Muscle layer of colon (tissue), 2 donors: Measurements from ENCODE around the gene MGAT4A.
"Not testable (repeated sequence)": the region's sequence is repeated elsewhere in the genome, so short reads cannot be mapped to it uniquely, and the experiment has no call there.

ENCODE experiments used
- H3K27ac ChIP-seq: one replicate; pipeline ENCODE4 v1.7.0; 2013; ENCODE audit warnings: low read depth, mild to moderate bottlenecking, low read length, moderate library complexity
- H3K27me3 ChIP-seq, 2 donors: one replicate each; pipeline ENCODE4 v1.7.0; 2013; ENCODE audit warnings: low read length in 2 of 2, mild to moderate bottlenecking in 2 of 2; ENCODE audit not compliant: insufficient read depth in 2 of 2, control insufficient read depth in 1 of 2
- H3K36me3 ChIP-seq: one replicate; pipeline ENCODE4 v1.7.0; 2013; ENCODE audit warnings: mild to moderate bottlenecking, low read length; ENCODE audit not compliant: insufficient read depth
- H3K4me1 ChIP-seq: one replicate; pipeline ENCODE4 v1.7.0; 2013; ENCODE audit warnings: mild to moderate bottlenecking, low read length; ENCODE audit not compliant: insufficient read depth
- H3K4me3 ChIP-seq, 2 donors: one replicate each; pipeline ENCODE4 v1.7.0; 2013; ENCODE audit warnings: low read length in 2 of 2, low read depth in 1 of 2, mild to moderate bottlenecking in 1 of 2, moderate library complexity in 1 of 2
- H3K9ac ChIP-seq: one replicate; pipeline ENCODE4 v1.7.0; 2013; ENCODE audit warnings: low read length
- H3K9me3 ChIP-seq: one replicate; pipeline ENCODE4 v1.7.0; 2013; ENCODE audit warnings: mild to moderate bottlenecking, low read length
- donor health status: abdominal sarcoma.
- donor health status: Adenocarcinoma of cecum.

The MGAT4A gene

GRCh38 chr2:98669675-98670074, 61.3 kb downstream of the MGAT4A start:
- Histone ChIP-seq H3K27me3 (no peaks in the 10 kb centered on the region), H3K9me3 (no peaks in the 10 kb centered on the region), H3K36me3 (no peaks in the 10 kb centered on the region), H3K27ac (no peak overlapping the region), H3K4me1 (no peaks in the 10 kb centered on the region), H3K9ac (no peak overlapping the region), H3K4me3 (no peak overlapping the region)

DNA sequence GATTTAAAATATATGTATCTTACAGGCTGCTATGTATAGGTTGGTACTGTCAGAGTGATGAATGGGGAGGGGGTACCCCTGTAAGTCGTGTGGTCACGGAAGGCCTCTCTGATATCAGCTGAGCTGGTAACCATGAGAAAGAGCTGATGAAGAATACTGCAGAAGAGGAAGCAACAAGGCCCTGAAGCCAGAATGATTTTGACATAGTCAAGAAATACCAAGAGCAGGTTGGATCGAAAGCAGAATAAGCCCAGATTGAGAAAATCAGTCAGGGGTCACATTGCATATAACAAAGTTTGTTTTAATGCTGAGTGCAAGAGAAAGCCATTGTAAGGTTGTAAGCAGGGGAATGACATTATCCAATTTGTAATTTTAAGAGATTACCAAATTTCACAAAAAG, 65.3 kb downstream of the MGAT4A start:
- Histone ChIP-seq H3K36me3 (peaks cover 4% of the 10 kb centered on the region), H3K27ac (no peak overlapping the region), H3K27me3 (no peaks in the 10 kb centered on the region), H3K4me1 (no peaks in the 10 kb centered on the region), H3K4me3 (no peak overlapping the region), H3K9ac (no peak overlapping the region), H3K9me3 (no peaks in the 10 kb centered on the region)

GRCh38 chr2:98664323-98664722, 66.6 kb downstream of the MGAT4A start:
- peaks cover 8% of the 10 kb centered on the region for H3K36me3 ChIP-seq
- H3K9me3 ChIP-seq, result no peaks in the 10 kb centered on the region
- no peak overlapping the region for H3K4me3 ChIP-seq
- no peaks in the 10 kb centered on the region for H3K27me3 ChIP-seq
- no peaks in the 10 kb centered on the region for H3K4me1 ChIP-seq
- no peak overlapping the region for H3K27ac ChIP-seq
- H3K9ac ChIP-seq, result no peak overlapping the region

DNA sequence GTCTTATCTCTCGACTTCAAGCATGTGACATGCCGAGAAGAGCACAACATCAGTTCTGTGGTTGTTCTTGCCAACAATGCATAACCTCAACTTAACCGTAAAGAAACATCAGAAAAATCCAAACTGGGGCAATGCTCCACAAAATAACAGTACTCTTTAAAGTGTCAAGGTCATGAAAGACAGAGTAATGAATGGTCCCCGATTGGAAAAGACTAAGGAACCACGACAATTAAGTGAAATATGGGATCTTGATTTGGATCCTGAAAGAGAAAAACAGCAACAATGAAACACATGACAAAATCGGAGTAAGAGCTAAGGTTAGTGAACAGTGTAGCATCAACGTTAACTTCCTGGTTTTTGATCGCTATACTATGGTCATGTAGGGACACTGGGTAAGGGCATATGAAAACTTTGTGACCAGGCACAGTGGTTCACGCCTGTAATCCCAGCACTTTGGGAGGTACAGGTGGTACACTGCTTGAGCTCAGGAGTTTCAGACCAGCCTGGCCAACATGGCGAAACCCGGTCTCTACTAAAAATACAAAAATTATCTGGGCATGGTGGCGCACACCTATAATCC, 67.3 kb downstream of the MGAT4A start:
- peaks cover 8% of the 10 kb centered on the region for H3K36me3 ChIP-seq
- H3K27ac ChIP-seq, result no peak overlapping the region
- H3K27me3 ChIP-seq, result no peaks in the 10 kb centered on the region
- no peak overlapping the region for H3K9ac ChIP-seq
- H3K9me3 ChIP-seq, result no peaks in the 10 kb centered on the region
- H3K4me1 ChIP-seq, result no peaks in the 10 kb centered on the region
- H3K4me3 ChIP-seq, result no peak overlapping the region

- H3K27me3 ChIP-seq, H3K9ac ChIP-seq, H3K9me3 ChIP-seq, H3K27ac ChIP-seq, H3K4me3 ChIP-seq, H3K36me3 ChIP-seq, H3K4me1 ChIP-seq: not testable (repeated sequence)
Measured at GRCh38 chr2:98659491-98659840, 71.5 kb downstream of the MGAT4A start.

GRCh38 chr2:98658816-98659490, 72.0 kb downstream of the MGAT4A start:
- Histone ChIP-seq H3K27me3 (no peaks in the 10 kb centered on the region), H3K4me1 (no peaks in the 10 kb centered on the region), H3K9ac (no peak overlapping the region), H3K4me3 (no peak overlapping the region), H3K27ac (no peak overlapping the region), H3K36me3 (peaks cover 8% of the 10 kb centered on the region), H3K9me3 (no peaks in the 10 kb centered on the region)

DNA sequence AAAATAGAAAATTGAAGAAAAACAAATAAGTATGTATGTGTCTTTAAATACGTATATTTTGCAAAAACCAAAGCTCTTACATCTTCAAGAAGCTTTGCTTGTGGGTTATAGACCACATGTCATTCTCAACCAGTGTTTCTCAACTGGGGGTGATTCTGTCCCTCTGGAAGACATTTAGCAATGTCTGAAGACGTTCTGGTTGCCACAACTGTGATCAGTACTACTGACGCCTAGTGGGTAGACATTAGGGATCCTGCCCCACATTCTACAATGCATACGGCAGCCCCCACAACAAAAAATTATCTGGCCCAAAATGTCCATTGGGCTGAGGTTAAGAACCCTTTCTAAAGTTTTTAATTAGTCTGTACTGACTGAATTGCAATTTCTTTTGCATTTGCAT, 74.1 kb downstream of the MGAT4A start:
- Histone ChIP-seq H3K36me3 (peaks cover 5% of the 10 kb centered on the region), H3K9me3 (no peaks in the 10 kb centered on the region), H3K27me3 (no peaks in the 10 kb centered on the region), H3K4me1 (no peaks in the 10 kb centered on the region), H3K27ac (no peak overlapping the region), H3K9ac (no peak overlapping the region), H3K4me3 (no peak overlapping the region)

- H3K4me3 ChIP-seq, result no peak overlapping the region
- no peak overlapping the region for H3K9ac ChIP-seq
- H3K4me1 ChIP-seq, result no peaks in the 10 kb centered on the region
- no peak overlapping the region for H3K27ac ChIP-seq
- no peaks in the 10 kb centered on the region for H3K36me3 ChIP-seq
- no peaks in the 10 kb centered on the region for H3K9me3 ChIP-seq
- H3K27me3 ChIP-seq, result no peaks in the 10 kb centered on the region
Measured at GRCh38 chr2:98654699-98655495, 76.0 kb downstream of the MGAT4A start.

GRCh38 chr2:98650998-98651397, 79.9 kb downstream of the MGAT4A start:
- Histone ChIP-seq H3K9ac (no peak overlapping the region), H3K4me3 (no peak overlapping the region), H3K27ac (no peak overlapping the region), H3K36me3 (no peaks in the 10 kb centered on the region), H3K27me3 (no peaks in the 10 kb centered on the region), H3K9me3 (no peaks in the 10 kb centered on the region), H3K4me1 (no peaks in the 10 kb centered on the region)

DNA sequence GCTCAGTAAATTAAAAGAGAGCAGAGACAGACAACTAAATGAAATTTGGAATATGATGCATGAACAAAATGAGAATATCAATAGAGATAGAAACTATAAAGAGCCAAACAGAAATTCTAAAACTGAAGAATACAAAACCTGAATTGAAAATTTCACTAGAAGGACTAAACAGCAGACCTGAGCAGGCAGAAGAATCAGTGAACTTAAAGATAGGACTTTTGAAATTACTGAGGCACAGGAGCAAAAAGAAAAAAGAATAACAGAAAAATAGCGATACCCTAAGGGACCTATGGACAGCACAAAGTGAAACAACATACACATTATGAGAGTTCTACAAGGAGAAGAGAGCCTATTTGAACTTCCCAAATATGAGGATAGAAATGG, 80.9 kb downstream of the MGAT4A start:
- no peak overlapping the region for H3K4me3 ChIP-seq
- no peaks in the 10 kb centered on the region for H3K9me3 ChIP-seq
- no peak overlapping the region for H3K27ac ChIP-seq
- H3K27me3 ChIP-seq, result no peaks in the 10 kb centered on the region
- no peaks in the 10 kb centered on the region for H3K4me1 ChIP-seq
- H3K36me3 ChIP-seq, result no peaks in the 10 kb centered on the region
- no peak overlapping the region for H3K9ac ChIP-seq

- Histone ChIP-seq H3K9ac (no peak overlapping the region), H3K4me3 (no peak overlapping the region), H3K27ac (no peak overlapping the region)
Measured at GRCh38 chr2:98649135-98649991, 81.6 kb downstream of the MGAT4A start.

More at GRCh38 chr2:98649135-98649991, 81.6 kb downstream of the MGAT4A start:
- Histone ChIP-seq H3K27me3 (no peaks in the 10 kb centered on the region), H3K36me3 (no peaks in the 10 kb centered on the region), H3K9me3 (no peaks in the 10 kb centered on the region), H3K4me1 (no peaks in the 10 kb centered on the region)
